KMS-11 (cell line): Measurements from ENCODE around the gene PLA2G2D.

Experiments
- H2AFZ ChIP-seq: fragments of 200-600 bp; sonication (generic); 2 replicates; pipeline ENCODE4 v1.6.1; 2016; ENCODE audit warnings: antibody characterized with exemption, mixed run types, low read depth
- H3K27ac ChIP-seq: fragments of 200-600 bp; sonication (generic); 2 replicates; pipeline ENCODE4 v1.6.1; 2016; ENCODE audit warnings: mild to moderate bottlenecking, mixed run types
- H3K27me3 ChIP-seq: fragments of 200-600 bp; sonication (generic); 2 replicates; pipeline ENCODE4 v1.6.1; 2017; ENCODE audit warnings: mild to moderate bottlenecking, low read depth, mixed run types, moderate library complexity; ENCODE audit not compliant: insufficient read depth
- H3K36me3 ChIP-seq: fragments of 200-600 bp; sonication (generic); 2 replicates; pipeline ENCODE4 v1.6.1; 2017; ENCODE audit warnings: mild to moderate bottlenecking, mixed run types; ENCODE audit not compliant: insufficient read depth
- H3K4me1 ChIP-seq: fragments of 200-600 bp; sonication (generic); 2 replicates; pipeline ENCODE4 v1.6.1; 2016; ENCODE audit warnings: mild to moderate bottlenecking, low read depth, mixed run types; ENCODE audit not compliant: poor library complexity, severe bottlenecking
- H3K4me2 ChIP-seq: fragments of 200-600 bp; sonication (generic); 2 replicates; pipeline ENCODE4 v1.7.0; 2016; ENCODE audit warnings: mild to moderate bottlenecking, mixed run types
- H3K4me3 ChIP-seq: fragments of 200-600 bp; sonication (generic); IDR thresholded peaks from 2 replicates; pipeline ENCODE4 v1.6.1; 2017; ENCODE audit warnings: low read depth, low read length, mixed read lengths; ENCODE audit not compliant: insufficient read depth
- H3K79me2 ChIP-seq: fragments of 200-600 bp; sonication (generic); 2 replicates; pipeline ENCODE4 v1.6.1; 2016; ENCODE audit warnings: low read depth, mixed run types; ENCODE audit not compliant: insufficient read depth
- H3K9ac ChIP-seq: fragments of 200-600 bp; sonication (generic); 2 replicates; pipeline ENCODE4 v1.6.1; 2016; ENCODE audit warnings: mild to moderate bottlenecking, mixed run types
- H4K20me1 ChIP-seq: fragments of 200-600 bp; sonication (generic); 2 replicates; pipeline ENCODE4 v1.6.1; 2016; ENCODE audit warnings: mild to moderate bottlenecking, mixed run types; ENCODE audit not compliant: insufficient read depth
- TF ChIP-seq, protein P1 (sequence below): fragments of 200-600 bp; sonication (generic); conservative IDR thresholded peaks from 2 replicates; pipeline ENCODE4 v1.6.1; 2017; ENCODE audit warnings: low read depth, mild to moderate bottlenecking, antibody characterized with exemption, low read length, moderate library complexity, mixed read lengths

The PLA2G2D gene

DNA sequence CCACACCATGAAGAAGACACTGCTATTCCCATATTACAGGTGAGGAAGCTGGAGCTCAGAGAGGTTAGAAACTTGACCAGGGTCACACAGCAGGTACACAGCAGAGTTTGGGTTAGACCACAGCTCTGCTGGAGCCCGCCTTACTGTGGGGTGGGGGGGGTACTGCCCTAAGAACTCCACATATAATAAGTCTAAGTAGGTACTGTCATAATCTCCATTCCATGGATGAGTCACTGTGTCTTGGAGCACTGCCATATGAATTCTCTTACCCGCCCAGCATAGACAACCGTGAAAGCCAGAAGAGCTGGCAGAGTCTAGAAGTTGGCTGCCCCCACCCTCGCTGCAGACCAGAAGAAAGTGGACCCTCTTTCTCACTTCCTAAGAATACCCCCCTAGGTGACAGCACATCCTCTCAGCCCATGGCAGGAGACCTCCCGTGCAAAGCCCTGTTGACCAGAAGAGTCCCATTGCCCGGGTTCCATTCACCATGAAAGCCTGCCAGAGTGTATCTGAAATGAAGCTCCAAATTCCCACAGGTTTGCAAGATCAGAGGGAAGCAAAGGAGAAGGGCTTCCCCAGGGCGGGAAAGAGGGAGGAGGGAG, 5.2 kb upstream of the PLA2G2D start:
- Histone ChIP-seq H3K27ac (no peak overlapping the region), H3K4me1 (no peaks in the 10 kb centered on the region)

DNA sequence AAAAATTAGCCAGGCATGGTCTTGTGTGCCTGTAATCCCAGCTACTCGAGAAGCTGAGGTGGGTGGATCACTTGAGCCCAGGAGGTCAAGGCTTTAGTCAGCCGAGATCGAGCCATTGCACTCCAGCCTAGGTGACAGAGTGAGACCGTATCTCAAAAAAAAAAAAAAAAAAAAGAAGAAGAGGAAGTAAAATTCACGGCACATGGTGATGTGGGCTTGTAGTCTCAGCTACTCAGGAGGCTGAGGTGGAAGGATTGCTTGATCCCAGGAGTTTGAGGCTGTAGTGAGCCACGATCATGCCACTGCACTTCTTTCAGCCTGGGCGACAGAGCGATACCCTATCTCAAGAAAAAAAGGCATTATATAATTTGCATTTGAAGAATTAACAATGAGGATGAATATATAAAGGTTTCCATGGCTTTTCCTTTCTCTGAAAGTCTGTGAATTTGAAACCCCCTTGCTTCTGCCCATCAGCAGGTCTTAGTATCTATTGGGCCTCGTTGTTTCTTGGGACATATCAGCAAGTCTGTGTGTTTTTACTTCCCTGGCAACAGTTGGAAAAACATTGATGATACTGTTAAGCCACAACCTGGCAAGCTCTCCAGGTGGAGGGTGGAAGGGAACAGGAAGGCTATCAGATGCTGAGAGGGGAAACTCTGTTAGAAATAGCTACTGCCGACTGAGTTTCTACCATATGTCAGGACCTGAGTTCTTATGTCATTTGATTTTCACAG, 4.6 kb upstream of the PLA2G2D start:
- Histone ChIP-seq H3K4me2 (no peak overlapping the region), H3K27ac (no peak overlapping the region), H4K20me1 (no peaks in the 10 kb centered on the region), H2AFZ (no peak overlapping the region), H3K36me3 (no peaks in the 10 kb centered on the region), H3K4me3 (no peak overlapping the region), H3K9ac (no peak overlapping the region), H3K79me2 (no peaks in the 10 kb centered on the region), H3K4me1 (no peaks in the 10 kb centered on the region), H3K27me3 (peaks cover 37% of the 10 kb centered on the region; the same call in 1 of the 2 replicates)
- TF ChIP-seq, protein P1, sequence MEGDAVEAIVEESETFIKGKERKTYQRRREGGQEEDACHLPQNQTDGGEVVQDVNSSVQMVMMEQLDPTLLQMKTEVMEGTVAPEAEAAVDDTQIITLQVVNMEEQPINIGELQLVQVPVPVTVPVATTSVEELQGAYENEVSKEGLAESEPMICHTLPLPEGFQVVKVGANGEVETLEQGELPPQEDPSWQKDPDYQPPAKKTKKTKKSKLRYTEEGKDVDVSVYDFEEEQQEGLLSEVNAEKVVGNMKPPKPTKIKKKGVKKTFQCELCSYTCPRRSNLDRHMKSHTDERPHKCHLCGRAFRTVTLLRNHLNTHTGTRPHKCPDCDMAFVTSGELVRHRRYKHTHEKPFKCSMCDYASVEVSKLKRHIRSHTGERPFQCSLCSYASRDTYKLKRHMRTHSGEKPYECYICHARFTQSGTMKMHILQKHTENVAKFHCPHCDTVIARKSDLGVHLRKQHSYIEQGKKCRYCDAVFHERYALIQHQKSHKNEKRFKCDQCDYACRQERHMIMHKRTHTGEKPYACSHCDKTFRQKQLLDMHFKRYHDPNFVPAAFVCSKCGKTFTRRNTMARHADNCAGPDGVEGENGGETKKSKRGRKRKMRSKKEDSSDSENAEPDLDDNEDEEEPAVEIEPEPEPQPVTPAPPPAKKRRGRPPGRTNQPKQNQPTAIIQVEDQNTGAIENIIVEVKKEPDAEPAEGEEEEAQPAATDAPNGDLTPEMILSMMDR: no peak

More for the DNA sequence above, 5.2 kb upstream of the PLA2G2D start:
- no peak overlapping the region for H3K4me3 ChIP-seq
- peaks cover 37% of the 10 kb centered on the region; the same call in 1 of the 2 replicates for H3K27me3 ChIP-seq
- TF ChIP-seq, protein P1: no peak
- H3K9ac ChIP-seq: no peak overlapping the region
- H3K79me2 ChIP-seq: no peaks in the 10 kb centered on the region
- no peak overlapping the region for H3K4me2 ChIP-seq
- no peak overlapping the region for H2AFZ ChIP-seq
- H3K36me3 ChIP-seq: no peaks in the 10 kb centered on the region
- H4K20me1 ChIP-seq: no peaks in the 10 kb centered on the region

DNA sequence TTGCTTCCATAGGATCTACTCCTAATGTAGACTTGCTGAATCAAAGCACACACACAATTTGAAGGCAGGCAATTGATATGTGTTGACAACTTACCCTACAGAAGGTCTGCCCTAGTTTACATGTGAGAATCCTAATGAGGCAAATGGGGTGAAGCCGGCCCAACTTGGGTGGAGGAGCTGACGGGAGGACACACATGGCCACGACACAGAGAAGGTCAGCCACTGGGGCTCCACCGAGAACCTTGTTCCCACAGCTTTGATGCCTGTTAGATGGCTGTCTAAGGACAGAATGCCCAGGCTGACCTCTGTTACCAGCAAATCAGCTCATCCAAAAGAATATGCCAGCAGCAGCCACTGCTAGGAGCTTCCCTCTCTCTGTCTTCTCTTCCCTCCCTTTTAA, 1.5 kb upstream of the PLA2G2D start:
- TF ChIP-seq, protein P1: no peak
- Histone ChIP-seq H3K79me2 (no peaks in the 10 kb centered on the region), H3K36me3 (no peaks in the 10 kb centered on the region), H3K9ac (no peak overlapping the region), H3K27ac (no peak overlapping the region), H3K27me3 (peaks cover 37% of the 10 kb centered on the region; the same call in 1 of the 2 replicates), H3K4me3 (no peak overlapping the region), H2AFZ (no peak overlapping the region), H4K20me1 (no peaks in the 10 kb centered on the region), H3K4me2 (no peak overlapping the region), H3K4me1 (no peaks in the 10 kb centered on the region)

DNA sequence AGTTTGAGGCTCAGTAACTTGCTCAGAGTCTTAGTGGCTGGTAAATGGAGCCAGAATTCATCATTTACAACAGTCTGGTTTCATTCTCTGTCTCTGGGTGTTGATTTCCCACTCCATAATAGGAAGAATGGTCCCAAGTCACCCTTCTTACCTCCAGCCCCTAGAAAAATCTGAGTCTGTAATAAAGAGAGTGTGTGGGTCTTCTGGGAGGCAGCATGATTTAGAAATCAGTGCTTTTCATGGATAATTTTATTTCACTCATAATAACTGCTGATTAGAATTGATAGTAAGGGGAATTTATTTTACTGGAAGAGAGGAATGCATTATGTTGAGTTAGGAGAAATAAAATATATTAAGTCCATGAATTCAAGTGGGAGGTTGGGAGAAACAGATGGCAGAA, 2.1 kb downstream of the PLA2G2D start:
- TF ChIP-seq, protein P1: no peak
- Histone ChIP-seq H3K79me2 (no peaks in the 10 kb centered on the region), H3K4me3 (no peak overlapping the region), H4K20me1 (no peaks in the 10 kb centered on the region), H3K27me3 (peaks cover 21% of the 10 kb centered on the region; the same call in 1 of the 2 replicates), H3K36me3 (no peaks in the 10 kb centered on the region), H3K27ac (no peak overlapping the region), H2AFZ (no peak overlapping the region), H3K9ac (no peak overlapping the region), H3K4me2 (no peak overlapping the region), H3K4me1 (no peaks in the 10 kb centered on the region)
